NCI-H146 (cell line): ENCODE measurements around the gene TRIM17.
A peak's percentile ranks its signal among the peaks of the same experiment; 100 is the strongest.

Source experiments
- DNase-seq: peaks from one replicate; lab custom pipeline; 2025; lab: John Stamatoyannopoulos, UW

TRIM17 gene

GRCh38 chr1:228416217-228416933, at the start of gene TRIM17:
Gene TRIM17 (minus strand): TSS chr1:228416861. CDS start chr1:228415072, 1,789 bp downstream.
- DNase-seq, result peak; percentile 68

GRCh38 chr1:228465571-228466146, 49.0 kb upstream of the TRIM17 start:
- peak; percentile 24 for DNase-seq

GRCh38 chr1:228465141-228465540, 48.5 kb upstream of the TRIM17 start:
- no peak for DNase-seq

GRCh38 chr1:228464487-228464983, 47.9 kb upstream of the TRIM17 start:
- peak; percentile 90 for DNase-seq

GRCh38 chr1:228463559-228464455, 47.1 kb upstream of the TRIM17 start:
- DNase-seq, result peak; percentile 76

- DNase-seq, result no peak
Observed at GRCh38 chr1:228463009-228463558, 46.4 kb upstream of the TRIM17 start.

GRCh38 chr1:228462560-228462959, 45.9 kb upstream of the TRIM17 start:
- DNase-seq, result no peak

- DNase-seq, result peak; percentile 11
Observed at GRCh38 chr1:228460821-228461220, 44.2 kb upstream of the TRIM17 start.

- peak; percentile 87 for DNase-seq
Observed at GRCh38 chr1:228459091-228459993, 42.7 kb upstream of the TRIM17 start.

- DNase-seq, result peak; percentile 99
Observed at GRCh38 chr1:228457396-228458176, 40.9 kb upstream of the TRIM17 start.

- no peak for DNase-seq
Observed at GRCh38 chr1:228457017-228457395, 40.3 kb upstream of the TRIM17 start.

- DNase-seq, result no peak
Observed at GRCh38 chr1:228456252-228457016, 39.8 kb upstream of the TRIM17 start.

- DNase-seq, result no peak
Observed at GRCh38 chr1:228455715-228456114, 39.1 kb upstream of the TRIM17 start.

- DNase-seq, result no peak
Observed at GRCh38 chr1:228454238-228454637, 37.6 kb upstream of the TRIM17 start.

- no peak for DNase-seq
Observed at GRCh38 chr1:228453614-228454013, 37.0 kb upstream of the TRIM17 start.

GRCh38 chr1:228453022-228453560, 36.4 kb upstream of the TRIM17 start:
- no peak for DNase-seq

GRCh38 chr1:228452194-228453021, 35.7 kb upstream of the TRIM17 start:
- DNase-seq, result no peak

GRCh38 chr1:228450200-228450599, 33.5 kb upstream of the TRIM17 start:
- DNase-seq, result no peak
